NT2/D1 (cell line): ENCODE measurements around the gene SLC7A6OS.

Source experiments
- SUZ12 ChIP-seq: IDR thresholded peaks from 2 replicates; pipeline ENCODE4 v1.6.1; 2011; ENCODE audit not compliant: insufficient read length, insufficient read depth; ENCODE audit errors: extremely low read depth
- ZNF274 ChIP-seq: IDR thresholded peaks from 2 replicates; pipeline ENCODE4 v1.6.1; 2011; ENCODE audit warnings: mild to moderate bottlenecking, low read depth, low read length

- TF ChIP-seq ZNF274: no peak
- no peak for TF ChIP-seq SUZ12
Observed at GRCh38 chr16:68270353-68270752, 40.4 kb downstream of the SLC7A6OS start.
